ENCODE measurements around the gene ENSA.
"Not testable (repeated sequence)": the region's sequence is repeated elsewhere in the genome, so short reads cannot be mapped to it uniquely, and the experiment has no call there.

ENSA gene

DNA sequence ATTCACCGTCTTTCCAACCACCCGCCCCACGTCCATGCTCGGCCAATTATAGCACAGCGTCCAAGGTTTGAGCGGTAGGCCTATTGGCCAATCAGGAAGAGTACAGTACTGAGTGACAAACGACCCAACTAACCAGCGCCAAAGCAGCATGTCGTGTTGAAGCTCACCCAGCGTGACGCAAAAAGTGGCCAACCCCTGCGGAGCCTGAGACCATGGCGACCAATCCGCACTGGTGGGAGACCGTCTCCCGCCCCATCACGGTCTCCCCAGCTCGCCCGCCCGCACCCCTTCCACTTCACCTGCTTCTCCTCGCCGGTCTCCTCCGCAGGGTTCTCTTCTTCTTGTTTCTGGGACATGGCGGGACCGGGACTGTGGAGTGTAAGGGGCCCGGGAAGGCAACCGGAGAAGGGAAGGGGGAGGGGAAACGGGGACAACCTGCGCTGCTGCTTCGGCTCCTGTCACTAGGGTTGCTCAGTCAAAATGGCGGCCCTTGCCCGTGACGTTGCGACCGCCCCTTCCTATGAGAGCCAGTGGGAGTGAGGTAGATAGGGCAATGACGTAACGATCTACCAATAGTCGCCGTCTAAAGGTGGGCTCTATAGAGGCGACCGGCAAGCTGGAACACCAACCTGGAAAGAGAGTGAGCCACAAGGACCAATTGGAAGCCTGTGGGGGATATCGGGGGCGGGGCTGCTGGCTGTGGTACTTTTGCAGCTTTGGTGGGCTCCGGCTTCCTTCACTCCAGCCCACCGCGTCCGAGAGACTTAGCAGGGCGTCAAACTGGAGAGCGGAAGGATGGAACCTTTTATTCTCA lies at the start of gene ENSA:
ENSA (minus strand) TSS at position 498 of the 814 bp plus-strand sequence; CDS start at position 356, 142 bp downstream.
- peaks cover 27% of the 10 kb centered on the region for H3K4me1 Mint-ChIP-seq
- H3K27ac Mint-ChIP-seq, result no peak within 1 kb of the TSS
- DNase-seq, result peak; percentile 96 to 97
- H3K27me3 Mint-ChIP-seq, result no peaks in the 10 kb centered on the region
- H3K4me3 Mint-ChIP-seq, result no peak within 1 kb of the TSS
- H3K9me3 Mint-ChIP-seq, result no peaks in the 10 kb centered on the region
- peak; percentile 94 for ATAC-seq

GRCh38 chr1:150678988-150679387 lies 49.6 kb upstream of the ENSA start:
- Mint-ChIP-seq H3K4me3 (no peak overlapping the region), H3K4me1 (peaks cover 11% of the 10 kb centered on the region), H3K27ac (no peak overlapping the region), H3K9me3 (no peaks in the 10 kb centered on the region), H3K27me3 (no peaks in the 10 kb centered on the region)
- no peak for DNase-seq
- no peak for ATAC-seq

DNA sequence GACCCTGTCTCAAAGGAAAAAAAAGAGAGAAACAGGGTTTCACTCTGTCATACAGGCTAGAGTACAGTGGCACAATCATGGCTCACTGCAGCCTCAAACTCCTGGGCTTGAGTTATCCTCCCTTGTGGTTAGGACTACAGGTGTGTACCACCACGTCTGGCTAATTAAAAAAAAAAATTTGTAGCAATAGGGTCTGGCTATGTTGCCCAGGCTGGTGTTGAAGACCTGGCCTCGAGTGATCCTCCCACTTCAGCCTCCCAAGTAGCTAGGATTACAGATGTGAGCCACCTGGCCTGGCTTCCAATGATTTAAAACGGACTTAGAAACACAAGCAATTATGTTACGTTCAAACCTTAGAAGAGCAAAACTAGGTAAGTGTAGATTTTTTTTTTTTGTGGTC lies 45.5 kb upstream of the ENSA start:
- no peak overlapping the region for H3K4me3 Mint-ChIP-seq
- no peak for ATAC-seq
- no peaks in the 10 kb centered on the region for H3K27me3 Mint-ChIP-seq
- H3K9me3 Mint-ChIP-seq, result no peaks in the 10 kb centered on the region
- no peak for DNase-seq
- peaks cover 6% of the 10 kb centered on the region for H3K4me1 Mint-ChIP-seq
- no peak overlapping the region for H3K27ac Mint-ChIP-seq

GRCh38 chr1:150663321-150663720 lies 33.9 kb upstream of the ENSA start:
- no peaks in the 10 kb centered on the region for H3K4me1 Mint-ChIP-seq
- no peak overlapping the region for H3K27ac Mint-ChIP-seq
- no peak for ATAC-seq
- H3K9me3 Mint-ChIP-seq, result no peaks in the 10 kb centered on the region
- no peaks in the 10 kb centered on the region for H3K27me3 Mint-ChIP-seq
- DNase-seq, result no peak
- H3K4me3 Mint-ChIP-seq, result no peak overlapping the region

GRCh38 chr1:150662811-150663210 lies 33.4 kb upstream of the ENSA start:
- H3K27ac Mint-ChIP-seq, result no peak overlapping the region

DNA sequence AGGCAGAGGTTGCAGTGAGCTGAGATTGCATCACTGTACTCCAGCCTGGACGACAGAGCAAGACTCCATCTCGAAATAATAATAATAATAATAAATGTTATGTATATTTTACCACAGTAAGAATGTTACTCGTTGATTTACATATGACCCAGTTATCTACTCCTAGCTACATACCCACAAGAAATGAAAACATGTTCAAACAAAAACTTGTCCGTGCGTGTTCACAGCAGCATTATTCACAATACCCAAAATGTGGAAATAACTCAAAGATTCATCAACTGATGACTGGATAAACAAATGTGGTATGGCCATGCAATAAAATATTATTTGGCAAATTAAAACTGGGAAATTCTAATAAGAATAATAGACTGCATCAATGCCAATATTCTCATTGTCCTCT lies 31.7 kb upstream of the ENSA start:
- Mint-ChIP-seq H3K27me3 (no peaks in the 10 kb centered on the region), H3K27ac (no peak overlapping the region), H3K9me3 (no peaks in the 10 kb centered on the region), H3K4me1 (no peaks in the 10 kb centered on the region), H3K4me3 (no peak overlapping the region)
- DNase-seq (no peak), ATAC-seq (no peak)

More at GRCh38 chr1:150662811-150663210, 33.4 kb upstream of the ENSA start:
- Mint-ChIP-seq H3K4me1 (no peaks in the 10 kb centered on the region), H3K27me3 (no peaks in the 10 kb centered on the region), H3K4me3 (no peak overlapping the region), H3K9me3 (no peaks in the 10 kb centered on the region)
- ATAC-seq (no peak), DNase-seq (no peak)

GRCh38 chr1:150660584-150660983 lies 31.2 kb upstream of the ENSA start:
- Mint-ChIP-seq H3K4me1 (no peaks in the 10 kb centered on the region), H3K27ac (no peak overlapping the region), H3K9me3 (no peaks in the 10 kb centered on the region), H3K4me3 (no peak overlapping the region), H3K27me3 (no peaks in the 10 kb centered on the region)
- no peak for DNase-seq
- no peak for ATAC-seq

- H3K27ac Mint-ChIP-seq, H3K27me3 Mint-ChIP-seq, H3K4me1 Mint-ChIP-seq, ATAC-seq, DNase-seq, H3K4me3 Mint-ChIP-seq, H3K9me3 Mint-ChIP-seq: not testable (repeated sequence)
These were observed 27.7 kb upstream of the ENSA start for GRCh38 chr1:150657064-150657463.

DNA sequence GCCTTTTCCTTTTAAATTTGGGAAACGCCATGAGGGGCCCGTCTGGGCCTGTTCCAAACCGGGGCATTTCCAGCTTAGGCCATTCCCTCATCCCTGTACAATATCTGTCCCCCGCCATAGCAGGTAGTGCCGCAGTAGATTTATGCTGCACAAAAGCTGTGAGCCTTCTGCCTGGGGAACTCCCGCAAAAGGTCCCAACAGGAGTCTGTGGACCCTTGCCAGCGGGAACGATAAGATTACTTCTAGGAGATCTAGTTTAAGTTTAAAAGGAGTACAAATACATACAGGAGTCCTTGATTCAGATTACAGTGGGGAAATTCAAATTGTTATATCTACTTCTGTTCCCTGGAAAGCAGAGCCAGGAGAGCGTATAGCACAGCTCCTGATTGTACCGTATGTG lies 25.2 kb upstream of the ENSA start:
- H3K27ac Mint-ChIP-seq, result not testable (repeated sequence)

DNA sequence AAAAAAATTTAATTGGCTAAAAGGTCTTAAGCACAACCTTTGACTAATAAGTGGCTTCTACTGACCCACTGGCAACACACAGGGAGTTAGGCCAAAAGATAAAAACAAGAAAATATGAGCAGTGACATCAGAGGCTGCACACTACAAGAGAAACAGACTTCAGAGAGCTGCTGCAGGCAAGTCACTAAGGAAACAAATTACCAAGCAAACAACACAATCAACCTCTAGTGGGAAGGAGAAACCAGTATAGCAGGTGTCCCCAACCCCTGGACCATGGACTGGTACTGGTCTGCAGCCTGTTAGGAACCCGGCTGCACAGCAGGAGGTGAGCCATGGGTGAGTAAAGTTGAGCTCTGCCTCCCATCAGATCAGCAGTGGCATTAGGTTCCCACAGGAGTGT lies 20.8 kb upstream of the ENSA start:
- no peak for ATAC-seq
- no peaks in the 10 kb centered on the region for H3K4me1 Mint-ChIP-seq
- H3K27ac Mint-ChIP-seq, result no peak overlapping the region
- no peak for DNase-seq
- no peaks in the 10 kb centered on the region for H3K27me3 Mint-ChIP-seq
- no peak overlapping the region for H3K4me3 Mint-ChIP-seq
- no peaks in the 10 kb centered on the region for H3K9me3 Mint-ChIP-seq

More for the DNA sequence above, 25.2 kb upstream of the ENSA start:
- H3K4me1 Mint-ChIP-seq, DNase-seq, H3K27me3 Mint-ChIP-seq, ATAC-seq, H3K4me3 Mint-ChIP-seq, H3K9me3 Mint-ChIP-seq: not testable (repeated sequence)

- H3K27ac Mint-ChIP-seq, result peak overlapping the region in 1 of 2 donors; percentile 42
- no peaks in the 10 kb centered on the region for H3K4me1 Mint-ChIP-seq
- no peak overlapping the region for H3K4me3 Mint-ChIP-seq
- no peaks in the 10 kb centered on the region for H3K9me3 Mint-ChIP-seq
- ATAC-seq (no peak), DNase-seq (no peak)
- H3K27me3 Mint-ChIP-seq, result no peaks in the 10 kb centered on the region
These were observed 20.1 kb upstream of the ENSA start for GRCh38 chr1:150649441-150650075.

DNA sequence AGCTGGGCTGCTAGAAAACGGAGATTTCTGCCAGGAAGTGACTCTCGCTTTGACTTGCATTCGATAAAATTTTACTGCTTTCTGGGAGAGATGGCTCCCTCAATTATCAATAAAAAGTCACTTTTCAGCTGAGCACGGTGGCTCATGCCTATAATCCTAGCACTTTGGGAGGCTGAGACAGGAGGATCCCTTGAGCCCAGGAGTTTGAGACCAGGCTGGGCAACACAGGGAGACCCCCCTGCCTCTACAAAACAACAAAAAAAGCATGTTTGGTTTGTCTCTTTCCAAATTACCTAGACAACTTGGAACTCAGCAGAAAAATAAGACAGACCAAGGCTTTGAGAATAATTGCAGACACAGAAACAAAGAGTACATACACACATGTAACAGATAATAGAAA lies 12.9 kb upstream of the ENSA start:
- H3K27me3 Mint-ChIP-seq, result no peaks in the 10 kb centered on the region
- DNase-seq (no peak), ATAC-seq (no peak)
- H3K4me3 Mint-ChIP-seq, result no peak overlapping the region
- H3K4me1 Mint-ChIP-seq, result no peaks in the 10 kb centered on the region
- no peak overlapping the region for H3K27ac Mint-ChIP-seq
- H3K9me3 Mint-ChIP-seq, result no peaks in the 10 kb centered on the region

- not testable (repeated sequence) for ATAC-seq, H3K27me3 Mint-ChIP-seq, H3K4me1 Mint-ChIP-seq, DNase-seq, H3K9me3 Mint-ChIP-seq, H3K27ac Mint-ChIP-seq, H3K4me3 Mint-ChIP-seq
These were observed 11.9 kb upstream of the ENSA start for GRCh38 chr1:150641126-150641815.

- H3K4me1 Mint-ChIP-seq, ATAC-seq, H3K4me3 Mint-ChIP-seq, H3K27me3 Mint-ChIP-seq, H3K27ac Mint-ChIP-seq, DNase-seq, H3K9me3 Mint-ChIP-seq: not testable (repeated sequence)
These were observed 9.0 kb upstream of the ENSA start for GRCh38 chr1:150638430-150638829.

DNA sequence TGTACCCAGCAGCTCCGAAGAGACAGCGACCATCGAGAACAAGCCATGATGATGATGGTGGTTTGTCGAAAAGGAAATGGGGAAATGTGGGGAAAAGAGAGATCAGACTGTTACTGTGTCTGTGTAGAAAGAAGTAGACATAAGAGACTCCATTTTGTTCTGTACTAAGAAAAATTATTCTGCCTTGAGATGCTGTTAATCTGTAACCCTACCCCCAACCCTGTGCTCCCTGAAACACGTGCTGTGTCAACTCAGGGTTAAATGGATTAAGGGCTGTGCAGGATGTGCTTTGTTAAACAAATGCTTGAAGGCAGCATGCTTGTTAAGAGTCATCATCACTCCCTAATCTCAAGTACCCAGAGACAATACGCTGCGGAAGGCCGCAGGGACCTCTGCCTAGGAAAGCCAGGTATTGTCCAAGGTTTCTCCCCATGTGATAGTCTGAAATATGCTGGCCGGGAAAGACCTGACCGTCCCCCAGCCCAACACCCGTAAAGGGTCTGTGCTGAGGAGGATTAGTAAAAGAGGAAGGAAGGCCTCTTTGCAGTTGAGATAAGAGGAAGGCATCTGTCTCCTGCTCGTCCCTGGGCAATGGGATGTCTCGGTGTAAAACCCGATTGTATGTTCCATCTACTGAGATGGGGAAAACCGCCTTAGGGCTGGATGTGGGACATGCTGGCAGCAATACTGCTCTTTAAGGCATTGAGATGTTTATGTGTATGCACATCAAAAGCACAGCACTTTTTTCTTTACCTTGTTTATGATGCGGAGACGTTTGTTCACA lies 5.6 kb upstream of the ENSA start:
- H3K27me3 Mint-ChIP-seq, H3K4me1 Mint-ChIP-seq, ATAC-seq, DNase-seq, H3K9me3 Mint-ChIP-seq, H3K4me3 Mint-ChIP-seq: not testable (repeated sequence)
- peak overlapping the region; percentile 50 to 55 for H3K27ac Mint-ChIP-seq
